Neuronal stem cell (in vitro differentiated cells): ENCODE results near the gene CREB3L2.

ENCODE experiments used
- DNase-seq: peaks from one replicate; pipeline ENCODE4 v3.0.0-alpha.2; 2013; ENCODE audit warnings: low spot score
- H2AFZ ChIP-seq: one replicate; pipeline ENCODE4 v1.6.1; 2013; ENCODE audit warnings: mild to moderate bottlenecking, low read length, inconsistent platforms
- H2AK5ac ChIP-seq: 2 replicates; pipeline ENCODE4 v1.6.1; 2013; ENCODE audit warnings: low read depth, mild to moderate bottlenecking, inconsistent platforms, low read length, moderate library complexity, mixed read lengths
- H2BK120ac ChIP-seq: 2 replicates; pipeline ENCODE4 v1.6.1; 2013; ENCODE audit warnings: low read depth, mild to moderate bottlenecking, inconsistent platforms, low read length, moderate library complexity, mixed read lengths
- H2BK12ac ChIP-seq: one replicate; pipeline ENCODE4 v1.6.1; 2013; ENCODE audit warnings: low read length, inconsistent platforms
- H2BK15ac ChIP-seq: 2 replicates; pipeline ENCODE4 v1.6.1; 2013; ENCODE audit warnings: mild to moderate bottlenecking, low read length, inconsistent platforms, mixed read lengths
- H2BK5ac ChIP-seq: one replicate; pipeline ENCODE4 v1.6.1; 2013; ENCODE audit warnings: inconsistent platforms, mild to moderate bottlenecking, low read length, moderate library complexity
- H3K14ac ChIP-seq: one replicate; pipeline ENCODE4 v1.6.1; 2013; ENCODE audit warnings: low read length, inconsistent platforms
- H3K18ac ChIP-seq: 2 replicates; pipeline ENCODE4 v1.6.1; 2013; ENCODE audit warnings: low read length, inconsistent platforms
- H3K23ac ChIP-seq: 2 replicates; pipeline ENCODE4 v1.6.1; 2013; ENCODE audit warnings: low read depth, mild to moderate bottlenecking, mixed read lengths, low read length, inconsistent platforms; ENCODE audit not compliant: poor library complexity
- H3K27ac ChIP-seq: replicated peaks from 3 replicates; pipeline ENCODE4 v1.5.1; 2013; ENCODE audit warnings: low read length, inconsistent platforms
- H3K27me3 ChIP-seq, 3 experiments: 2 replicates each; pipeline ENCODE4 v1.6.1; 2013; ENCODE audit warnings: low read length in 3 of 3, mild to moderate bottlenecking in 2 of 3, inconsistent platforms in 1 of 3, low read depth in 1 of 3, mixed read lengths in 1 of 3, moderate library complexity in 1 of 3; ENCODE audit not compliant: control insufficient read depth in 3 of 3, insufficient read depth in 3 of 3
- H3K36me3 ChIP-seq, 2 donors: replicated peaks in 1 of 2; 2 replicates each; pipeline ENCODE4 v1.6.1; 2013; ENCODE audit warnings: low read length in 2 of 2; ENCODE audit not compliant: control insufficient read depth in 2 of 2, insufficient read depth in 2 of 2
- H3K4ac ChIP-seq: 2 replicates; pipeline ENCODE4 v1.6.1; 2013; ENCODE audit warnings: inconsistent platforms, mild to moderate bottlenecking, low read length, moderate library complexity
- H3K4me1 ChIP-seq, 2 donors: 1 replicate in 1 of 2; 2 replicates in 1 of 2; pipeline ENCODE4 v1.6.1; 2013; ENCODE audit warnings: low read length in 2 of 2, low read depth in 1 of 2; ENCODE audit not compliant: control insufficient read depth in 2 of 2, insufficient read depth in 1 of 2
- H3K4me2 ChIP-seq: one replicate; pipeline ENCODE4 v1.6.1; 2013; ENCODE audit warnings: mild to moderate bottlenecking, low read length, inconsistent platforms; ENCODE audit not compliant: insufficient read depth, poor library complexity, severe bottlenecking
- H3K4me3 ChIP-seq, 2 donors: 2 replicates each; pipeline ENCODE4 v1.5.1; 2013; ENCODE audit warnings: low read length in 2 of 2, mild to moderate bottlenecking in 2 of 2, inconsistent platforms in 1 of 2, moderate library complexity in 1 of 2
- H3K79me1 ChIP-seq: one replicate; pipeline ENCODE4 v1.6.1; 2013; ENCODE audit warnings: low read depth, mild to moderate bottlenecking, inconsistent platforms, low read length, moderate library complexity
- H3K9ac ChIP-seq: one replicate; pipeline ENCODE4 v1.6.1; 2013; ENCODE audit warnings: mild to moderate bottlenecking, low read depth, low read length, inconsistent platforms; ENCODE audit not compliant: poor library complexity
- H3K9me3 ChIP-seq, 2 donors: replicated peaks in 1 of 2; 2 replicates each; pipeline versions ENCODE3 to v1.6.1; 2013; ENCODE audit warnings: low read length in 2 of 2, mild to moderate bottlenecking in 2 of 2, inconsistent platforms in 1 of 2, low read depth in 1 of 2, mixed read lengths in 1 of 2, moderate library complexity in 1 of 2; ENCODE audit not compliant: control insufficient read depth in 2 of 2, insufficient read depth in 1 of 2
- H4K8ac ChIP-seq: one replicate; pipeline ENCODE4 v1.6.1; 2013; ENCODE audit warnings: low read depth, mild to moderate bottlenecking, inconsistent platforms, low read length, moderate library complexity
- H4K91ac ChIP-seq: one replicate; pipeline ENCODE4 v1.6.1; 2013; ENCODE audit warnings: low read length, low read depth, mild to moderate bottlenecking, inconsistent platforms; ENCODE audit not compliant: poor library complexity
- WGBS, 2 donors: extraction: QIAGEN DNeasy Blood & Tissue Kit; methylation state at CpG; one replicate each; pipeline ENCODE4 v1.1.7; 2013; ENCODE audit warnings: missing lambda C conversion rate in 2 of 2, mixed read lengths in 1 of 2; ENCODE audit not compliant: insufficient read length in 2 of 2, insufficient replicate concordance in 1 of 2; ENCODE audit errors: extremely low coverage in 2 of 2; 5-methylcytosine and 5-hydroxymethylcytosine counted together

Gene CREB3L2

GRCh38 chr7:137998250-137998649 lies 3.6 kb downstream of the CREB3L2 start:
- H2BK12ac ChIP-seq = no peak overlapping the region
- no peak overlapping the region for H2BK120ac ChIP-seq
- no peak overlapping the region for H2AFZ ChIP-seq
- peaks cover 13 to 15% of the 10 kb centered on the region in 2 donors for H3K4me1 ChIP-seq
- H2AK5ac ChIP-seq = no peak overlapping the region
- no peaks in the 10 kb centered on the region for H3K9me3 ChIP-seq
- no CpG with 5 or more reads among the region's 1 CpG for WGBS, 2 donors
- no peak overlapping the region for H3K18ac ChIP-seq
- no peak overlapping the region for H2BK5ac ChIP-seq
- no peak overlapping the region for H3K23ac ChIP-seq
- H3K14ac ChIP-seq = no peak overlapping the region
- H3K27me3 ChIP-seq = no peaks in the 10 kb centered on the region
- H3K4ac ChIP-seq = no peak overlapping the region
- H3K36me3 ChIP-seq = peaks cover 0 to 21% of the 10 kb centered on the region in 2 donors
- DNase-seq = no peak
- peaks cover 2% of the 10 kb centered on the region for H3K79me1 ChIP-seq
- no peak overlapping the region for H4K91ac ChIP-seq
- H4K8ac ChIP-seq = no peak overlapping the region
- H3K4me2 ChIP-seq = no peak overlapping the region
- H2BK15ac ChIP-seq = no peak overlapping the region
- no peak overlapping the region for H3K4me3 ChIP-seq
- H3K27ac ChIP-seq = no peak overlapping the region
- no peak overlapping the region for H3K9ac ChIP-seq

GRCh38 chr7:137996871-137997270 lies 5.0 kb downstream of the CREB3L2 start:
- H3K27me3 ChIP-seq = no peaks in the 10 kb centered on the region
- H3K14ac ChIP-seq = no peak overlapping the region
- H3K4me1 ChIP-seq = peaks cover 10 to 13% of the 10 kb centered on the region in 2 donors
- DNase-seq = no peak
- H3K36me3 ChIP-seq = peaks cover 0 to 21% of the 10 kb centered on the region in 2 donors
- no peak overlapping the region for H3K4me2 ChIP-seq
- H2BK15ac ChIP-seq = no peak overlapping the region
- no peak overlapping the region for H4K8ac ChIP-seq
- no peak overlapping the region for H2BK120ac ChIP-seq
- no peak overlapping the region for H3K18ac ChIP-seq
- no peak overlapping the region for H3K4ac ChIP-seq
- WGBS, 2 donors = no CpG with 5 or more reads among the region's 3 CpGs
- no peak overlapping the region for H3K9ac ChIP-seq
- H2BK5ac ChIP-seq = no peak overlapping the region
- no peak overlapping the region for H2BK12ac ChIP-seq
- H4K91ac ChIP-seq = no peak overlapping the region
- H2AK5ac ChIP-seq = no peak overlapping the region
- H2AFZ ChIP-seq = no peak overlapping the region
- no peak overlapping the region for H3K4me3 ChIP-seq
- no peaks in the 10 kb centered on the region for H3K9me3 ChIP-seq
- H3K79me1 ChIP-seq = peaks cover 2% of the 10 kb centered on the region
- H3K27ac ChIP-seq = no peak overlapping the region
- H3K23ac ChIP-seq = no peak overlapping the region

- Histone ChIP-seq H3K27ac (no peak overlapping the region), H3K14ac (no peak overlapping the region), H3K27me3 (no peaks in the 10 kb centered on the region), H3K36me3 (peaks cover 0 to 21% of the 10 kb centered on the region in 2 donors), H2BK12ac (no peak overlapping the region), H2AFZ (no peak overlapping the region), H3K4me1 (peaks cover 10 to 13% of the 10 kb centered on the region in 2 donors), H2BK15ac (no peak overlapping the region), H3K4ac (no peak overlapping the region), H4K8ac (no peak overlapping the region), H3K4me2 (no peak overlapping the region), H2BK5ac (no peak overlapping the region), H3K9ac (no peak overlapping the region), H2BK120ac (no peak overlapping the region), H3K18ac (no peak overlapping the region), H3K4me3 (no peak overlapping the region), H4K91ac (no peak overlapping the region), H2AK5ac (no peak overlapping the region), H3K9me3 (no peaks in the 10 kb centered on the region), H3K23ac (no peak overlapping the region), H3K79me1 (no peaks in the 10 kb centered on the region)
- no CpG with 5 or more reads among the region's 6 CpGs for WGBS, 2 donors
- no peak for DNase-seq
These were observed 5.5 kb downstream of the CREB3L2 start for GRCh38 chr7:137996386-137996851.

GRCh38 chr7:137994216-137994615 lies 7.7 kb downstream of the CREB3L2 start:
- Histone ChIP-seq H3K9ac (no peak overlapping the region), H3K27ac (no peak overlapping the region), H2AFZ (no peak overlapping the region)

More at GRCh38 chr7:137994216-137994615, 7.7 kb downstream of the CREB3L2 start:
- Histone ChIP-seq H3K4me3 (peak overlapping the region in 1 of 2 donors; percentile 43), H2BK12ac (no peak overlapping the region), H2AK5ac (no peak overlapping the region), H2BK15ac (no peak overlapping the region), H4K8ac (no peak overlapping the region), H3K18ac (no peak overlapping the region), H2BK5ac (no peak overlapping the region), H3K79me1 (no peaks in the 10 kb centered on the region), H2BK120ac (no peak overlapping the region), H3K4me1 (peaks cover 5 to 6% of the 10 kb centered on the region in 2 donors), H3K23ac (no peak overlapping the region), H3K4ac (no peak overlapping the region), H3K4me2 (no peak overlapping the region), H3K9me3 (no peaks in the 10 kb centered on the region), H3K27me3 (no peaks in the 10 kb centered on the region), H3K36me3 (peaks cover 0 to 21% of the 10 kb centered on the region in 2 donors), H4K91ac (no peak overlapping the region), H3K14ac (no peak overlapping the region)
- WGBS, 2 donors = no CpG with 5 or more reads among the region's 4 CpGs
- DNase-seq = no peak
